ENCODE measurements around the gene LMNB1. TPM values are rescaled to one million over a fixed set of nuclear protein-coding genes. Genes with fewer than 3 reads are reported as not detected.

LMNB1 gene
- total RNA-seq, 4 donors from 2014 or later = 13.7 to 61.5 (median 39.2) TPM

DNA sequence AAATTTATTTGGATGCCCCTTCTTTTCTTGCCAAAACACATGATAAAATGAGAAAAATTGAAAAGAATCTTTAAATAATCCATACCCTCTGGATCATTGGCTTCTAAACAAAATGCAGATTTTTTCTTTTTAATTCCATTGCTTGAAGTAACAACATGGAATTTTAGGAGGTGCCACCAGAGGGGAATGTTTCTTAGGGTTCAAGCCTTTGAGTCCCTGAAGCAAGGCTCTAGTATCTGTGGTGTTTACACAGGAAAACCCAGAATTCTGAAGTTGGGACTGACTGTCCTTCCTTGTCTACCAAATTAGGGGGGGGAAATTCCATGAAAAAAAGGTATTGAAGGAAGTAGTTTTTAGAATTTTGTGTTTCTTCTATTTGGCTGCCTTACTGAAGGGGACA lies 69.4 kb downstream of the LMNB1 start:
- Histone ChIP-seq H3K4me1 (peaks cover 0 to 34% (median 5%) of the 10 kb centered on the region in 3 donors), H3K27me3 (no peaks in the 10 kb centered on the region), H3K36me3 (no peaks in the 10 kb centered on the region), H3K4me3 (no peak overlapping the region), H3K9me3 (no peaks in the 10 kb centered on the region), H3K27ac (no peak overlapping the region)
- no peak for DNase-seq
- no peak for TF ChIP-seq CTCF (IDR thresholded peaks at IDR 0.05)
- TF ChIP-seq POLR2A (IDR thresholded peaks at IDR 0.05) = no peak
- intact Hi-C loops (cut with DNase I) = no loop called here

- 81 to 90% methylated on average over 5 of the region's 5 CpGs for WGBS, 2 donors
- Histone ChIP-seq H3K36me3 (no peaks in the 10 kb centered on the region), H3K27ac (peak overlapping the region in 3 of 4 donors; percentile 18 to 43 (median 28)), H3K4me1 (peaks cover 0 to 39% (median 5%) of the 10 kb centered on the region in 3 donors), H3K9me3 (no peaks in the 10 kb centered on the region), H3K27me3 (no peaks in the 10 kb centered on the region), H3K4me3 (no peak overlapping the region)
- intact Hi-C loops (cut with DNase I) = no loop called here
- TF ChIP-seq POLR2A (IDR thresholded peaks at IDR 0.05) (no peak), CTCF (IDR thresholded peaks at IDR 0.05) (no peak)
- no peak for DNase-seq
Observed at GRCh38 chr5:126846744-126847455, 70.0 kb downstream of the LMNB1 start.

DNA sequence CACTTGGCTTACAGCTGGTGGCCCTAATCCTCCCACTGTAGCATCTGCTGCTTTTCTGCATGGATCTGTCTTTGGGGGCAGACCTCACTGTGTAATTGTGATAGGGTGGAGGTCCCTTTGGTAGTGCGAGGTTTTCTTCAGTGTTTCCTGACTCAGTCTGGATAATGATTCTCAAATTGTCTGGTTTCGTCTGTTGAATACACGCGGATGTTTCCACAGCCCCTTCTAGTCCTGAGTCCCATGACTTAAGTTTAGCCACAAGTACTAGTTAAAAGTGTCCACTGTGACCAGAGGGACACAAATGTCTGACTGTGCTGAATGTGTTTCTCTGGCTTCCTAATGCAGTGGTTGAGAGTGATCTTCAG lies 70.5 kb downstream of the LMNB1 start:
- TF ChIP-seq POLR2A (IDR thresholded peaks at IDR 0.05) = no peak
- TF ChIP-seq CTCF (IDR thresholded peaks at IDR 0.05) = no peak
- intact Hi-C loops (cut with DNase I) = no loop called here
- DNase-seq = no peak
- no peaks in the 10 kb centered on the region for H3K27me3 ChIP-seq
- H3K4me1 ChIP-seq = peaks cover 0 to 42% (median 5%) of the 10 kb centered on the region in 3 donors
- H3K4me3 ChIP-seq = no peak overlapping the region
- H3K36me3 ChIP-seq = no peaks in the 10 kb centered on the region
- no peaks in the 10 kb centered on the region for H3K9me3 ChIP-seq
- WGBS, 2 donors = 78 to 91% methylated on average over 4 of the region's 4 CpGs
- H3K27ac ChIP-seq = peak overlapping the region in 3 of 4 donors; percentile 18 to 43 (median 42)

DNA sequence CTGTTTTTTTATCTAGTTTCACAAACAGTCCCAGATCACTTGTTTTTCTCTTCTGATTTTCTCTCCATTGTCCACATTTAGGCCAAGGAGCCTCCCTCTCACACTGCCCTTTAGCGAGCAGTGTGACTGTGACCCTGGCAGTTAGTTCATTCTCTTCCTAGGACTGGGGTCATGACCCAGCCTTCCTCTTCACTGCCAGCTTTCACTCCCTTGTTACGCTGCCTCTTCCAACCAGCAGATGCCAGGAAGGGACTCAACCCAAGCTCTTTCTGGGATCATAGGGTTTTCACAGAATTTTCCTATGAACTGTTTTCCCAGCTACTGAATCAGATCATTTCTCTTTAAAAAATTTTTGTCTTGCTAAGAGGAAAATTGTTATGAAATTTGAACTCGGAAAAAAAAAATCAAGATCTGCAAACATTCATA lies 70.9 kb downstream of the LMNB1 start:
- no peak overlapping the region for H3K4me3 ChIP-seq
- H3K36me3 ChIP-seq = no peaks in the 10 kb centered on the region
- TF ChIP-seq POLR2A (IDR thresholded peaks at IDR 0.05) = no peak
- TF ChIP-seq CTCF (IDR thresholded peaks at IDR 0.05) = no peak
- H3K27ac ChIP-seq = peak overlapping the region in 3 of 4 donors; percentile 23 to 43 (median 42)
- intact Hi-C loops (cut with DNase I) = no loop called here
- H3K4me1 ChIP-seq = peaks cover 0 to 46% (median 5%) of the 10 kb centered on the region in 3 donors
- H3K9me3 ChIP-seq = no peaks in the 10 kb centered on the region
- WGBS, 2 donors = 62 to 65% methylated on average over 3 of the region's 3 CpGs
- H3K27me3 ChIP-seq = no peaks in the 10 kb centered on the region
- no peak for DNase-seq

GRCh38 chr5:126848253-126848652 lies 71.3 kb downstream of the LMNB1 start:
- Histone ChIP-seq H3K4me3 (no peak overlapping the region), H3K27me3 (no peaks in the 10 kb centered on the region), H3K27ac (peak overlapping the region in 3 of 4 donors; percentile 23 to 67 (median 59)), H3K4me1 (peaks cover 0 to 48% (median 5%) of the 10 kb centered on the region in 3 donors), H3K36me3 (no peaks in the 10 kb centered on the region), H3K9me3 (no peaks in the 10 kb centered on the region)
- TF ChIP-seq CTCF (IDR thresholded peaks at IDR 0.05) = no peak
- TF ChIP-seq POLR2A (IDR thresholded peaks at IDR 0.05) = no peak
- 71 to 77% methylated on average over 8 of the region's 8 CpGs for WGBS, 2 donors
- DNase-seq = no peak
- intact Hi-C loops (cut with DNase I) = no loop called here
